Measurements from ENCODE around the gene NEDD8. TPM values are rescaled to one million over a fixed set of nuclear protein-coding genes. Genes with fewer than 3 reads are reported as not detected.

NEDD8 gene
- total RNA-seq, 1 donor from 2014 or later = 156 TPM

- TF ChIP-seq CTCF (IDR thresholded peaks at IDR 0.05; ENCODE audit: unreplicated experiment) = no peak
- peaks cover 1% of the 10 kb centered on the region for H3K9me3 Mint-ChIP-seq
- peak overlapping the region; percentile 92 for H3K27ac Mint-ChIP-seq
- peaks cover 23% of the 10 kb centered on the region for H3K4me1 Mint-ChIP-seq
- H3K4me3 Mint-ChIP-seq = peak overlapping the region; percentile 88
- no peak for DNase-seq (ENCODE audit: low spot score in 2 of 2, unreplicated experiment in 2 of 2)
- H3K27me3 Mint-ChIP-seq (ENCODE audit: low read depth) = no peaks in the 10 kb centered on the region
- H3K36me3 Mint-ChIP-seq = peaks cover 29% of the 10 kb centered on the region
Observed at GRCh38 chr14:24196071-24197055, 35.8 kb downstream of the NEDD8 start.

- Mint-ChIP-seq H3K27me3 (ENCODE audit: low read depth) (no peaks in the 10 kb centered on the region), H3K4me1 (peaks cover 23% of the 10 kb centered on the region), H3K4me3 (peak within 1 kb of the TSS; percentile 88), H3K36me3 (peaks cover 31% of the 10 kb centered on the region), H3K27ac (peak within 1 kb of the TSS; percentile 92), H3K9me3 (no peaks in the 10 kb centered on the region)
- peak; percentile 61 to 83 for DNase-seq (ENCODE audit: low spot score in 2 of 2, unreplicated experiment in 2 of 2)
- no peak for TF ChIP-seq CTCF (IDR thresholded peaks at IDR 0.05; ENCODE audit: unreplicated experiment)
Observed at GRCh38 chr14:24195186-24196070, 36.7 kb downstream of the NEDD8 start, which contains the start of gene TM9SF1. TSS of gene TM9SF1 (minus strand) at chr14:24195441. CDS start at chr14:24195019, 422 bp downstream.

- H3K36me3 Mint-ChIP-seq = peaks cover 28% of the 10 kb centered on the region
- H3K4me3 Mint-ChIP-seq = peak overlapping the region; percentile 88
- DNase-seq (ENCODE audit: low spot score in 2 of 2, unreplicated experiment in 2 of 2) = no peak
- TF ChIP-seq CTCF (IDR thresholded peaks at IDR 0.05; ENCODE audit: unreplicated experiment) = no peak
- no peaks in the 10 kb centered on the region for H3K27me3 Mint-ChIP-seq (ENCODE audit: low read depth)
- peaks cover 23% of the 10 kb centered on the region for H3K4me1 Mint-ChIP-seq
- no peaks in the 10 kb centered on the region for H3K9me3 Mint-ChIP-seq
- peak overlapping the region; percentile 54 for H3K27ac Mint-ChIP-seq
Observed at GRCh38 chr14:24194873-24195185, 37.3 kb downstream of the NEDD8 start.

GRCh38 chr14:24194186-24194872, 37.8 kb downstream of the NEDD8 start:
- H3K9me3 Mint-ChIP-seq = no peaks in the 10 kb centered on the region
- peaks cover 26% of the 10 kb centered on the region for H3K36me3 Mint-ChIP-seq
- H3K4me3 Mint-ChIP-seq = peak overlapping the region; percentile 88
- H3K27ac Mint-ChIP-seq = peak overlapping the region; percentile 54
- DNase-seq (ENCODE audit: low spot score in 2 of 2, unreplicated experiment in 2 of 2) = no peak
- peaks cover 24% of the 10 kb centered on the region for H3K4me1 Mint-ChIP-seq
- no peak for TF ChIP-seq CTCF (IDR thresholded peaks at IDR 0.05; ENCODE audit: unreplicated experiment)
- H3K27me3 Mint-ChIP-seq (ENCODE audit: low read depth) = no peaks in the 10 kb centered on the region

- peaks cover 20% of the 10 kb centered on the region for H3K36me3 Mint-ChIP-seq
- no peak overlapping the region for H3K4me3 Mint-ChIP-seq
- DNase-seq (ENCODE audit: low spot score in 2 of 2, unreplicated experiment in 2 of 2) = no peak
- no peaks in the 10 kb centered on the region for H3K27me3 Mint-ChIP-seq (ENCODE audit: low read depth)
- peaks cover 29% of the 10 kb centered on the region for H3K4me1 Mint-ChIP-seq
- no peak overlapping the region for H3K27ac Mint-ChIP-seq
- no peak for TF ChIP-seq CTCF (IDR thresholded peaks at IDR 0.05; ENCODE audit: unreplicated experiment)
- no peaks in the 10 kb centered on the region for H3K9me3 Mint-ChIP-seq
Observed at GRCh38 chr14:24192933-24193332, 39.2 kb downstream of the NEDD8 start.
